ENCODE results near the gene CLDND2.

The CLDND2 gene

DNA sequence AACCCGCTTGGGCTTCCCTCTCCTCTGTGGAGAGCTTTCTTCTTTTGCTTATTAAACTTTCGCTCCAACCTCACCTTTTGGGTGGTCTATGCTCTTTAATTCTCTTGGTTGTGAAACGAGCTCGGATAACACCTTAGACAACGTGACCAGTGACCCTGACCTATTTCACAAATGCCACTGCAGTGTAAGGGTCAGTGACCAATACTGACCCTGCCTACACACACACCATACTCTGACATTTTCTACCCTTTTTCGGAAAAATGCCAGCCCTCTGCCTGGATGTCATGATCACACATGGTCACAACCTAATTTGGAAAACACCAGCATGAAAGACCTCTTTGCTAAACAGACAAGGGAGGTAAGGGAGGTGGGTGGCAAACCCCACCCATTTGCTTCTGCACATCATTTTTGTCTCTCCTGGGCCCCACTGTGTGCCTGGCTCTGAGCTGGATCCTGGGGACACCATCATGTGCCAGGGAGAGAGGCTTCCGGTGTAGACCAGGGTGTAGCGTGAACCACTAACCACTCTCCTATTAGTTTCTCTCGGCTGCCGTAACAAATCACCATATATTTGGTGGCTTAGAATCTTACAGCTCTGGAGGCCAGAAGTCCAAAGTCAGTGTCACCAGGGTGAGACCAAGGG, 12.5 kb downstream of the CLDND2 start:
- no peak for DNase-seq

DNA sequence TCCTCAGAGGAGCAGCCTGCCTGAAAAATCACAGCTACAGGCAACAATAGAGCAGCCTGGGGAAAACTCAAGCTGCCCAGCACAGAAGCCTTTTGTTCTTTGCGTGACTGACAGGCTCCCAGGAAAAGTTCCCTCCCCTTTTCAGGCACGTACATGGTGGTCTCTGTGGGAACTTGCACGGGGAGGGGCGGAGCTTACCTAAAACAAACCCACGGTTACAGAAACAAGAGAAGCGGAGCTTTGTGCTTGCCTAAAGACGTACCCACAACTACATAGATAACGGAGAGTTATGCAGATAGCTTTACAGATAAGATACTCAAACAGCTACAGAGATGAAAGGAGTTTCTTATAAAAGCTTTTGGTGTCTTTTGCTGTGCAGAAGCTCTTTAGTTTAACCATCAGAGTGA, 14.1 kb downstream of the CLDND2 start:
- DNase-seq, result peak in 32 of 58 donors; percentile 3 to 79 (median 34)

- DNase-seq, result peak in 2 of 58 donors; percentile 9 to 10
Observed at GRCh38 chr19:51354103-51354741, 14.6 kb downstream of the CLDND2 start.

DNA sequence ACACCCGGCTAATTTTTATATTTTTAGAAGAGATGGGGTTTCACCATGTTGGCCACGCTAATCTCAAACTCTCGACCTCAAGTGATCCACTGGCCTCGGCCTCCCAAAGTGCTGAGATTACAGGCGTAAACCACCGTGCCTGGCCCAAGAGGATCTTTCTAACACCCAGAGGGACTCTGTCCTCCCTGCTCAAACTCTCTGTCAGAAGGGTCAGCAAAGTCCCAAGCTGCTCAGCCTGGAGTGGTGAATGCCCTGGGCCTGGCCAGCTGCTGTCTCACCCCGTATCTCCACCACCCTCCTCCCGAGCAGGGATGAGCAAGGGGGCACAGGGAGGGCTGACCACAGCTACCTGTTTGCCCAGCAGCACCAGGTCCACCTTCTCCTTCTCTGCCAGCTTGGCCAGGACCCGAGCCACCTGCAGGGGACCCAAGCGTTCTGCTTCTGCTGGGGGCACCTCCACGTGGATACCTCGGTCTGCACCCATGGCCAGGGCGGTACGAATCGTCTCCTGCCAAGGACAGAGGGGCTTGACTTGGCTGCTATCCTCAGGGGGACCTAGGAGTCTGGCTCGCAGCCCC, 15.9 kb downstream of the CLDND2 start:
- no peak for DNase-seq

- no peak for DNase-seq
Observed at GRCh38 chr19:51351266-51351990, 17.4 kb downstream of the CLDND2 start.

DNA sequence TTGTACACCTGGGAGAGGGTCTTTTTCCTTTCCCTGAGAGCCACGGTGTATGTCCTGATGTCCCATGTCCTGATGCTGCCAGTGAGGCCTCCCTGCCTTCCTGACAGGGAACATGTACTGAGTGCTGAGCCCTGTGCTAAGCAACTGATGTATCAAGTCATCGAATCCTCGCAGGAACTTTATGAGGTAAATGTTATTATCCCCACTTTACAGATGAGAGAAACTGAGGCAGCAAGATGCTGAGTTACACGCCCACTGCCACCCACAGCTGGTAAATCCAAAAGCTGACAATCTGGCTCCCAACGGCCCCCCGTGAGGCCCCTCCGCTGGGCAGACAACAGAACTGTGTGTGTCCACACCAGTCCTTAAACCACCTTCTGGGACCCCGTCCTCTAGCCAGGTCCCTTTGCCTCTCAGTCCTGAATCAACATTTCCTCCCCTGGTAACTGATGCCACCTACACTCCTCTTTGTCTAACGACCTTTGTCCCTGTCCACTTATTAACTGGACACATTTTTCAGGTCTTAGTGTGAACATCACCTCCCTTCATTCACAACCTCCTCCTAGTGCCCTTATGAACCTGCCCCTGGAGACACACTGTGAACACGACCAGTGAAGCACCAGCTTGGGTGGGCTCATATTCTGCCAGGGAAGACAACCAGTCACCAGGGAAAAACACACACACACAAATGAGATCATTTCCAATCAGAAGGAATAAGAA, 21.4 kb downstream of the CLDND2 start:
- DNase-seq, result no peak

- DNase-seq, result no peak
Observed at GRCh38 chr19:51346742-51347141, 22.1 kb downstream of the CLDND2 start.

DNA sequence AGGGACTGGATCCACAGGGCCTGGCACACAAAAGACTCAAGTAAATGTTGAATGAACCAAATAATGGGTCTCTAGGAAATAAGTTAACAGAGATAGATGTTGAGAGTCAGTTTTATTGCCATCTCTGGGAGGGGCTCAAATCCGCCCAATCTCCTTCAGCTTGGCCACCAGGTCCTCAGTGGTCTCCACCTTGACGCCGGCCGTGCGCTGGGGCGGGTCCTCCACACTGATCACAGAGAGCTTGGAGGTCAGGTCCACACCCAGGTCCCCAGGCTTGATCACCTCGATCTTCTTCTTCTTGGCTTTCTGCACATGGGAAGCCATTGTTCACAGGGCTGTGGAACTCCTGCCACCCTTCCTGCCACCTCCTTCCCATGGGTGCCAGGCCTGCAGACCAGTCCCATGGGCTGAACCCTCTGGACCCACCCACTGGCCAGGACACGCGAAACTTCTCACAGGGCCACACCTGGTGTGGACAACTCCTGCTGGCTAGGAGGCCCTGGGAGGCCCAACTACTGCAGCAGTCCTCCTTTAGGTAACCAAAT, 23.7 kb downstream of the CLDND2 start:
- DNase-seq, result no peak

- no peak for DNase-seq
Observed at GRCh38 chr19:51342631-51343569, 25.9 kb downstream of the CLDND2 start.

DNA sequence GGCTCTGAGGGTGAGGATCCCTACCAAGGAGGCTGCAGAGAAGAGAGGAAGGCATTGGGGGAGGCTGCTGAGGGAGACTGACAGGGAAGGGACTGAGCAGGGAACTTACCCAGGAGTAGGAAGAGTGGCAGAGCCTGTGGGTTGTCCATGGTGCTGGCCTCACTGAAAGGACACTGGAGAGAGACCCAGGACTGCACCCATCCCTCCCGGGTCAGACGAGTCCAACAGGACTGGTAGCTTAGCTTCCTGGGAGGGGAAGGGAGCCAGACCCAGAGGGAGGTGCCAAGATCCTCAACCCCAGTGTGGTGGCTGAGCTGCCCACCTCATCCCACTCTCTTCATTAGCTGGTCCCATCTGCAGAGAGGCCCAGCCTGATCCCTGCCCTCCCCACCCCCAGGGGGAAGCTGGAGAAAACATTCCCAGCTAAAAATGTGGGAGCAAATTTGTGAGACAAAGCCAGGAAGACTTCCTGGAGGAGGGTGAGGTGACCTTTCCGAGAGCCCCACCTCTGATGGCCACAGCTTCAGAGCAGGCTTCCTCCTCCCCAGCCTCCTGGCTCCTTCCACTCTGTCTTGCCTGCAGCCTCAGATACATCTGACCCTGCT, 26.7 kb downstream of the CLDND2 start, which contains the start of gene VSIG10L:
Gene VSIG10L, minus strand, starts transcription at position 164 of the 605 bp plus-strand sequence. Its CDS starts 15 bp downstream, at position 149.
- no peak for DNase-seq

DNA sequence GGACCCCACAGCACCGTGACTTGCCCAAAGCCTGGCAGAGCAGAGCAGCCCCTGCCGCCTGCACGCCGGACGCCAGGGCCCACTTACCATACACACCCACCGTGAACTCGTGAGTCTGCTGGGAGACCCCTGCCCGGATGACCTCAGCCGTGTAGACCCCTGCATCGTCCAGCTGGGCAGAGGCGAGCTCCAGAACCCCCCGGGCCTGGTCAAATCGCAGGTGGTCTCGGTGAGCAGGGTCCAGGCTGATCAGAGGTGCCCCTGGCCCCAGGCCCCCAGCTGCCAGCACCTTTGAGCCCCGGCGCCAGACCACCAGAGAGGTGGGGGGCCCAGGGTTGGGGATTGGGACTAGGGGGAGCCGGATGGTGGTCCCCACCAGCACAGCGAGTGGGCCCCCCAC, 27.7 kb downstream of the CLDND2 start:
- DNase-seq, result no peak

DNA sequence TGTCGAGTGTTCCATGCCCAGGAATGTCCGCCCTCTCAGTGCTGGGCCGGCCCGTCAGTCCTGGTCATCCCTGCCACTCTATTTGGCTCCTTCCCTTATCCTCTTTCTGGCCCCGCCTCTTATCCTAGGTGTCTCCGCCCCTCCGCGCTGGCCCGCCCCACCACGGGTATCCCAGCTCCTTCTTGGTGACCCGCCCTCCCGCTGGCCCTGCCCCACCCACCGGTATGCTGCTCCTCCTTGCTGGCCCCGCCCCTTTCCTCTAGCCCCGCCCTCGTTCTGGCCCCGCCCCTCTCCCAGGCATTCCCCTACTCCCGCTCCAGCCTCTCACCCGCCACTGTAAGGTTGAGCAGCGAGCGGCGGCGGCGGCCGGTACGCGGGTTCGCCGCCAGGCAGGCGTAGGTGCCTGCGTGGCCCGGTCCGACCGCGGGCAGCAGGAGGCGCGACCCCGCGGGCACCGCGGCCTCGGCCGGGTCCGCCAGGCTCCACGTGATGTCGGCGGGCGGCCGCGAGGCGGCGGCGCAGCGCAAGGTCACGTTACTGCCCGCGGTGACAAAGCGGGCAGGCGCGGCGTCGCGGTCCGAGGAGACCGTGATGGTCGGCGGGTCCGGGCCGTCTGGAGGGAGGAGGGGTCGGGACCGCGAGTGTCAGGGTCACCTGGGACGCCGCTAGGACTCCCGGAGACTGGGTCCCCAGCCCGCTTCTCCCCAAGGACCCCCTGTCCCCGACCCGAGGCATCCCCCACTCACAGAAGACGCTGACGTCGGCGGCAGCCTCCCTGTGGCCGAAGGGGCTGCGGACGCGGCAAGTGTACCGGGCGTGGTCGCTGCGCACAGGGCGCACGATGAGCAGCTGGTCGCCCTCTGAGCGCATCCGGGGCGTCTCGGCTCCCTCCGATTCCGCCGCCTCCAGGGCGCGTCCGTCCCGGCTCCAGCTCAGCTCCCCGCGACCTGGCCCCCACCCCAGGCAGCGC, 28.8 kb downstream of the CLDND2 start:
- DNase-seq, result peak; percentile 15 to 96 (median 88)

GRCh38 chr19:51339313-51339686, 29.5 kb downstream of the CLDND2 start:
- no peak for DNase-seq

DNA sequence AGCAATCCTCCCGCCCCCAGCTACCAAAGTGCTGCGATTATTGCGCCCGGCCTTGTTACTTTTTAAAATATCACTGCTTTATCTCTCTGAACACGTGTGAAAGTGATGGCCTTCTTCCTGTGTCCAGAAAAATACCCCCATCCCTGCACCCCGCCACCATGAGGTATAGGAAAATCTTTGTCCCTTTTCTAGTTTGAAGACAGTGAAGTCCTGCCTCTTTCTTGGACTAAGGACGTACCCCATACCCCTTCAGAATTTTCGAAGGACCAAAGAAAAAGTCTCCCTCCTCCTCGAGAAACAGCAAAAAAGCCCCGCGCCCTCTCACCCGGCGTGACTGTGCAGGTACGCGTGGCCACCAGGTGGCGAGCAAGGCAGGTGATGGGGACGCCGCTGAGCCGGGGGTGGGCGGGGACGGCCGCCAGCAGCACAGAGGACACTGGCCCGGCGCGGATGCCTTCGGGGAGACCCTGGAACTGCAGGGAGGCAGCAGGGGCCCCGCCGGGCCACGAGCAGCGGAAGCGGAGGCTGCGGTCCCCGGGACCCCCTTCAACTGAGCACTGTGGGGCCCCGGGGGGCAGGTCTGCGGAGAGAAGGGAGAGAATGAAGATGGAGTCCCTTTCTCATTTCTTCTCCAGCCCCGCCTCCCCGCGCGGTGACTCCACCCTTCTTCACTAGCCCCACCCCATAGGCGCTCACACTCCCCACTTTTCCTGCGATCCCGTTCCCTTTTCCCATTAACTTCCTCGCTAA, 30.1 kb downstream of the CLDND2 start:
- DNase-seq, result peak in 53 of 58 donors; percentile 9 to 84 (median 63)

DNA sequence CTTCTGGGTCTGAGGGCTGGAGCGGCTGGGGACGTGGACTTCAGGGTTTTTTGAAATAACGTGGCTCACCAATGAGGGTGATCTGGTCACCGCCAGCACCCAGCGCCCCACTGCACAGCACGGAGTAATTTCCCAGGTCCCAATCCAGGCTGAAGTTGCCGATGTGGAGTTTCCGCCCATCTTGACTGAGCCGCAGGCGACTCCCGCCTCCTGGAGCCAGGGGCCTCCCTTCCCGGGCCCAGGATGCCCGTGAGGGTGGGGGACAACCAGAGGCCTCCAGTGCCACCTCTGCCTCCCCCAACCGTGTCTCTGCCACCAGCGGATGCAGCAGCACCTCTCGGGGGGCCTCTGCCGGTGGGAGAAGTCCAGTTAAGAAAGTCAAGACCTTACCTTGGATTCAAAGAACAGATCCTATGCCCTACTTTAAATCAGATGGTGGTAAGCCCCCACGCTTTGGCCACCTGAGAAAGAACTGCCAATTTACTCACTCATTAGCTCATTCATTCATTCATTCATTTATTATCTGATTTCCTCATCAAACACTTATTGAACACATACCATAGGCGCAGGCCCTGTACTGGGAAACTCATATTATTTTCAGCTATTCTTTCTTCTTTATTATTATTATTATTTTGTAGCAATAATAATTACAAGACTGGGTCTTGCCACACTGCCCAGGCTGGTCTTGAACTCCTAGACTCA, 30.8 kb downstream of the CLDND2 start:
- DNase-seq, result no peak

GRCh38 chr19:51337141-51337860, 31.5 kb downstream of the CLDND2 start:
- no peak for DNase-seq
